IMR-90 (cell line): ENCODE measurements around the gene MYL4. TPM values are rescaled to one million over a fixed set of nuclear protein-coding genes. Genes with fewer than 3 reads are reported as not detected.

Source experiments
- ATAC-seq: fragments of 200-7000 bp; cut with Tn5 transposase; 2 replicates; pipeline ENCODE4 v1.9.1; 2020; ENCODE audit warnings: low read depth, mild to moderate bottlenecking, moderate library complexity
- BruUV-seq: library from RNA; stranded (reverse); fragments of 400-500 nt; replicated peaks from 2 replicates; lab custom pipeline; 2021; lab: Mats Ljungman, UMichigan
- CTCF ChIA-PET: fragments of 300-600 bp; formaldehyde crosslinking; extraction: SDS; loops from one replicate; lab custom pipeline; 2021; ENCODE audit warnings: antibody characterized with exemption; lab: Yijun Ruan, JAX
- POLR2A ChIA-PET: fragments of 300-600 bp; sonication (Branson Sonifier 250); formaldehyde crosslinking; loops from one replicate; lab custom pipeline; 2022; ENCODE audit warnings: antibody characterized with exemption; ENCODE audit not compliant: unreplicated experiment; lab: Charles Lee
- DNase-seq: peaks from one replicate; pipeline ENCODE4 v3.0.0; 2013
- H2AFZ ChIP-seq: replicated peaks from 2 replicates; pipeline ENCODE3; 2013; ENCODE audit warnings: low read length, mild to moderate bottlenecking; ENCODE audit not compliant: poor library complexity
- H2AK5ac ChIP-seq: 2 replicates; pipeline ENCODE4 v1.6.1; 2013; ENCODE audit warnings: low read depth, low read length, inconsistent platforms
- H2AK9ac ChIP-seq: replicated peaks from 2 replicates; pipeline ENCODE3; 2013; ENCODE audit warnings: mild to moderate bottlenecking, low read depth, low read length, moderate library complexity; ENCODE audit not compliant: poor library complexity
- H2BK120ac ChIP-seq: 2 replicates; pipeline ENCODE4 v1.6.1; 2013; ENCODE audit warnings: low read depth, low read length, inconsistent platforms
- H2BK15ac ChIP-seq: 3 replicates; pipeline ENCODE4 v1.6.1; 2013; ENCODE audit warnings: low read depth, low read length, inconsistent platforms
- H2BK20ac ChIP-seq: 2 replicates; pipeline ENCODE4 v1.6.1; 2013; ENCODE audit warnings: low read depth, mild to moderate bottlenecking, inconsistent platforms, low read length, moderate library complexity
- H2BK5ac ChIP-seq: 2 replicates; pipeline ENCODE4 v1.6.1; 2013; ENCODE audit warnings: mild to moderate bottlenecking, low read depth, low read length, inconsistent platforms; ENCODE audit not compliant: poor library complexity, severe bottlenecking
- H3K14ac ChIP-seq: replicated peaks from 2 replicates; pipeline ENCODE4 v1.6.1; 2013; ENCODE audit warnings: low read depth, low read length, inconsistent platforms
- H3K18ac ChIP-seq: 2 replicates; pipeline ENCODE4 v1.6.1; 2013; ENCODE audit warnings: low read depth, low read length, control low read depth
- H3K23ac ChIP-seq: 2 replicates; pipeline ENCODE4 v1.6.1; 2013; ENCODE audit warnings: low read depth, low read length, inconsistent platforms
- H3K27ac ChIP-seq: 2 replicates; pipeline ENCODE4 v1.5.1; 2013; ENCODE audit warnings: mild to moderate bottlenecking, control low read depth, low read length; ENCODE audit not compliant: insufficient read depth
- H3K27me3 ChIP-seq: 2 replicates; pipeline ENCODE4 v1.6.1; 2013; ENCODE audit warnings: low read length; ENCODE audit not compliant: control insufficient read depth, insufficient read depth
- H3K36me3 ChIP-seq: 2 replicates; pipeline ENCODE4 v1.6.1; 2013; ENCODE audit warnings: low read length, mixed read lengths; ENCODE audit not compliant: control insufficient read depth, insufficient read depth
- H3K4ac ChIP-seq: 2 replicates; pipeline ENCODE4 v1.6.1; 2013; ENCODE audit warnings: low read depth, low read length, inconsistent platforms
- H3K4me1 ChIP-seq: 2 replicates; pipeline ENCODE4 v1.6.1; 2013; ENCODE audit warnings: low read length, mixed read lengths; ENCODE audit not compliant: control insufficient read depth, insufficient read depth
- H3K4me2 ChIP-seq: 2 replicates; pipeline ENCODE4 v1.6.1; 2013; ENCODE audit warnings: low read depth, mild to moderate bottlenecking, control low read depth, low read length, moderate library complexity
- H3K4me3 ChIP-seq: 2 replicates; pipeline ENCODE4 v1.5.1; 2013; ENCODE audit warnings: low read depth, mild to moderate bottlenecking, control low read depth, low read length, moderate library complexity; ENCODE audit not compliant: insufficient read depth
- H3K56ac ChIP-seq: 2 replicates; pipeline ENCODE4 v1.6.1; 2013; ENCODE audit warnings: low read length, inconsistent platforms; ENCODE audit not compliant: insufficient read depth; ENCODE audit errors: extremely low read depth
- H3K79me1 ChIP-seq, 2 experiments: 2 replicates each; pipeline ENCODE4 v1.6.1; 2013; ENCODE audit warnings: low read length in 2 of 2, inconsistent platforms in 1 of 2, low read depth in 1 of 2
- H3K9ac ChIP-seq: 2 replicates; pipeline ENCODE4 v1.6.1; 2013; ENCODE audit warnings: low read depth, low read length, control low read depth
- H3K9me1 ChIP-seq: 2 replicates; pipeline ENCODE4 v1.6.1; 2013; ENCODE audit warnings: low read length, inconsistent platforms; ENCODE audit not compliant: insufficient read depth
- H3K9me3 ChIP-seq: 2 replicates; pipeline ENCODE4 v1.6.1; 2013; ENCODE audit warnings: low read length; ENCODE audit not compliant: control insufficient read depth, insufficient read depth
- H4K20me1 ChIP-seq: 2 replicates; pipeline ENCODE4 v1.6.1; 2013; ENCODE audit warnings: low read length, inconsistent platforms; ENCODE audit not compliant: insufficient read depth
- H4K5ac ChIP-seq: 2 replicates; pipeline ENCODE4 v1.6.1; 2013; ENCODE audit warnings: mild to moderate bottlenecking, low read depth, low read length, control low read depth
- H4K8ac ChIP-seq, 2 experiments: 2 replicates each; pipeline ENCODE4 v1.6.1; 2013; ENCODE audit warnings: low read depth in 2 of 2, low read length in 2 of 2, control low read depth in 1 of 2, inconsistent platforms in 1 of 2
- H4K91ac ChIP-seq: 2 replicates; pipeline ENCODE4 v1.6.1; 2013; ENCODE audit warnings: low read depth, low read length, inconsistent platforms; ENCODE audit not compliant: insufficient read depth
- CHD1 ChIP-seq: IDR thresholded peaks from 2 replicates; pipeline ENCODE4 v1.6.1; 2012; ENCODE audit warnings: low read depth, low read length, improper control_type of control experiment
- MAFK ChIP-seq: IDR thresholded peaks from 2 replicates; pipeline ENCODE4 v1.6.1; 2012; ENCODE audit warnings: low read depth, low read length, improper control_type of control experiment
- WGBS, 2 experiments: methylation state at CpG; one replicate each; pipeline versions ENCODE4 v1.1.5 to v1.1.7; 2013; ENCODE audit warnings: missing lambda C conversion rate in 2 of 2; ENCODE audit not compliant: insufficient read length in 1 of 2; ENCODE audit errors: extremely low coverage in 2 of 2; 5-methylcytosine and 5-hydroxymethylcytosine counted together
- dilution Hi-C: fragments of 300-500 bp; cut with HindIII; formaldehyde crosslinking; loops from one replicate; pipeline ENCODE4 v1.14.3; 2018; ENCODE audit warnings: low sequenced_read_pairs; ENCODE audit not compliant: unreplicated experiment
- in situ Hi-C: fragments of 300-500 bp; cut with MboI; formaldehyde crosslinking; loops from 3 replicates; pipeline ENCODE4 v1.14.3; 2019; ENCODE audit warnings: low sequenced_read_pairs, inconsistent platforms, mixed read lengths
- intact Hi-C: fragments of 100-400 bp; cut with micrococcal nuclease; formaldehyde crosslinking; loops from 2 replicates; pipeline ENCODE4 v1.10.0; 2022
- polyA plus RNA-seq, 3 experiments: library from polyadenylated mRNA; depleted of rRNA; stranded (reverse); fragments of >200 nt; gene quantifications; 2 replicates each; pipeline ENCODE4 v1.2.3, GENCODE V29; 2012; ENCODE audit warnings: low replicate concordance in 1 of 3
- total RNA-seq: library from RNA; depleted of rRNA; stranded (reverse); fragments of >200 nt; gene quantifications from 2 replicates; pipeline ENCODE4 v1.2.3, GENCODE V29; 2012

MYL4 gene
- total and polyA plus RNA-seq, 2 of the 4 experiments (the other 2 are of a cell fraction), result not detected

DNA sequence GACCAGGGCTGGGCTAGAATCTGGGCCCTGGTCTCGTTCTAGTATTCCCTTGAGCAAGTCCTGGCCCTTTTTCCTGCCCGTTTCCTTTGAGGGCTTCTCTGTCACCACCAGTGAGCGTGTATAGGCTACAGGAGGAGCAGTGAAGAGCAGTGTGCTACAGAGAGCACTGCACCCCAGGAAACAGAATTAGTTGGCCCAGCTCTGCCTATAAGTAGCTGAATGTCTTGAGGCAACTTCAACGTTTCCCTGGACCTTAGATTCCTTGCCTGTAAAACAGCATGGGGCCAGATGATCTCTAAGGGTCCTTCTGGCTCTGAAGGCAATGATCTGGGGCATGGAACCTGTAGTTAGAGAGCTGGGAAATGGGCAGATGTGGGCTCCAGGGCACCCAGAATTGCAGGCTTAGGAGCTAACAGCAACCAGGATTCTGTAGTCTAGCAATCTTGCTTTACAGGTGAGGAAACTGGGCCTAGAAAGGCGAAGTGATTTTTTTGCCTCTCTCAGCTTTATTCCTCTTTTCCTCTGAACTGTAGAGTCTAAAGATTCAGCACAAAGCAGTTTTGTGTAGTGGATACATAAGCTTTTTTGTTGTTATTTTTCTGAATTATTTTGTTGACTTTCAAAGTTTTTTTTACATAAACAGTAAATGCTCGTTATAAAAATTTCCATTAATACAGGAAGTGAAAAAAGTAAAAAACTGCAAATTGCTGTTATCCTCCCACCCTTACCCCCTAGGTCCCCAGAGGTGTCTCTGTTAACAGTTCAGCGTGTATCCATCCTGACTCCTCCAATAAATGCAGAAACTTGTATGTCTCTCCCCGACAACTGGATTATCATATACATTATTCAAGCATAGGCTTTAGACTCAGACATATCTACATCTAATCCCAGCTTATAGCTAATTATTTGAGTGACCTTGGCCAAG lies 1.7 kb upstream of the MYL4 start:
- Histone ChIP-seq H3K4ac (no peak overlapping the region), H2BK20ac (no peak overlapping the region; the same call in 1 of the 2 replicates), H3K14ac (no peak overlapping the region), H2BK5ac (no peak overlapping the region), H3K23ac (no peak overlapping the region), H3K36me3 (no peaks in the 10 kb centered on the region), H2AK5ac (no peak overlapping the region), H4K8ac (no peak overlapping the region; a peak in 1 of 4 replicates), H4K5ac (peak overlapping the region; percentile 27; the same call in 1 of the 2 replicates), H3K4me3 (no peak overlapping the region), H3K4me2 (no peak overlapping the region), H3K18ac (no peak overlapping the region), H4K91ac (peak overlapping the region; percentile 36; the same call in 1 of the 2 replicates), H3K9ac (no peak overlapping the region), H3K4me1 (peaks cover 24% of the 10 kb centered on the region), H3K56ac (no peak overlapping the region), H2BK15ac (no peak overlapping the region), H2AFZ (peak overlapping the region; percentile 64), H2AK9ac (no peak overlapping the region), H2BK120ac (no peak overlapping the region), H3K9me1 (peaks cover 19% of the 10 kb centered on the region), H3K9me3 (no peaks in the 10 kb centered on the region), H3K79me1 (0 out of 4 replicates have a peak, but pooled peaks cover 0 to 3% of the 10 kb centered on the region in 2 experiments), H3K27me3 (peaks cover 2% of the 10 kb centered on the region), H4K20me1 (no peaks in the 10 kb centered on the region), H3K27ac (no peak overlapping the region)
- in situ Hi-C loops (no loop called here), dilution Hi-C loops (no loop called here), intact Hi-C loops (no loop called here)
- BruUV-seq, result no TSS peak
- 50% methylated on average over 2 of the region's 8 CpGs; no CpG with 5 or more reads in 1 of the 2 experiments for WGBS, 2 experiments
- ChIA-PET CTCF (interaction anchor here (1.2 kb wide), 1 partner anchor 22 kb away, joined by 3 read pairs; no protein-coding TSS in a partner anchor), POLR2A (interaction anchor here (1.2 kb wide), 1 partner anchor 18 kb away, joined by 3 read pairs; no protein-coding TSS in a partner anchor)
- TF ChIP-seq MAFK (peak; percentile 28; the same call in 1 of the 2 replicates), CHD1 (no peak)
- DNase-seq (no peak), ATAC-seq (no peak)
